Coronary artery (tissue), 2 donors: ENCODE measurements around the gene TBCK.
A peak's percentile ranks its signal among the peaks of the same experiment; 100 is the strongest.

Experiments used
- DNase-seq: peaks from one replicate; pipeline ENCODE4 v3.0.0-alpha.2; 2017; ENCODE audit warnings: low spot score
- H3K27ac ChIP-seq, 2 donors: fragments of 200-600 bp; sonication (generic); one replicate each; pipeline ENCODE4 v1.5.1; 2016 to 2019
- H3K4me3 ChIP-seq: fragments of 200-600 bp; sonication (generic); 2 replicates; pipeline ENCODE4 v1.5.1; 2016; ENCODE audit warnings: mild to moderate bottlenecking, moderate library complexity
- CTCF ChIP-seq: fragments of 200-600 bp; sonication (generic); IDR thresholded peaks from one replicate; pipeline ENCODE4 v1.5.1; 2019; ENCODE audit warnings: antibody characterized with exemption

The TBCK gene

GRCh38 chr4:106315476-106315967 lies 487 bp downstream of the TBCK start:
- TF ChIP-seq CTCF: no peak
- Histone ChIP-seq H3K4me3 (peak overlapping the region; percentile 88), H3K27ac (peak overlapping the region; percentile 86 to 96)
- DNase-seq: no peak

DNA sequence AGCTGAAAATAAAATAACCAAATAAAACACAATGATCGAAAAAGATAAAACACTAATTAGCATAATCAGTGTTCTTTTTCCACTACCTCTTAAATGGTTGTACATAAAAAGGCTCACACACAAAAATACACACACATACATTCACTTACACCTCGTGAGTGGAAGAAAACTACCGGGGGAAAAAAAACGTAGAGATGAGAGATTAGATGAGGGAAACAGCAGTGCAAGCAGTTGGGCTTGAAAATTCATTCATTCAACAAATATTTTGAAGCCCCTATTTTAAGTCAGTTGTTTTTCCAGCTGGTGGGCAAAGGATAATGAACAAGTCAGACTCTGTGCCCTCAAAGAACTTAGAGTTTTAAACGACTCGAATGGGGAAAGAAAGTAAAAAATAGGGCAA lies 1.0 kb downstream of the TBCK start:
- DNase-seq: no peak
- H3K4me3 ChIP-seq: peak overlapping the region; percentile 88
- H3K27ac ChIP-seq: peak overlapping the region in 1 of 2 donors; percentile 86
- TF ChIP-seq CTCF: no peak

- Histone ChIP-seq H3K27ac (no peak overlapping the region), H3K4me3 (no peak overlapping the region)
- TF ChIP-seq CTCF: no peak
- DNase-seq: no peak
Measured at GRCh38 chr4:106312997-106313522, 2.9 kb downstream of the TBCK start.

GRCh38 chr4:106312377-106312776 lies 3.6 kb downstream of the TBCK start:
- TF ChIP-seq CTCF: no peak
- peak overlapping the region; percentile 17 to 64 for H3K27ac ChIP-seq
- DNase-seq: no peak
- no peak overlapping the region for H3K4me3 ChIP-seq

DNA sequence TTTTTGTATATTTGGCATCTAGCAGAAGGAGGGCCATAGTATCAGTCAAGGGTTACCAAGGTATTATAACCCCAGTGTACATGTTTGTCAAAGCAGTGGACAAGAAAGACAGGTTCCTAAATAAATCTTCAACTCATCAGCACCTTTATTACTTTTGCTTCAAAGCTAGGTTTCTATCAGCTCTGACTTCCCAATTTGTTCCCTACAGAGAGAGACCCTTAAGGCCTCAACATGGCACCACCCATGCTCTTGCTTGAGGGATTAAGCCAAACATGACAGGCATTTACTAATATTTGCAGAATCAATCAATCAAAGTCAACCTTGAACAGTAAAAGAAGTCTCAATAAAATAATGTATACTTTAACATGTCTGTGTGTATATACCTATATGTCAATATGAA lies 9.4 kb downstream of the TBCK start:
- no peak for TF ChIP-seq CTCF
- no peak overlapping the region for H3K4me3 ChIP-seq
- no peak overlapping the region for H3K27ac ChIP-seq
- no peak for DNase-seq

DNA sequence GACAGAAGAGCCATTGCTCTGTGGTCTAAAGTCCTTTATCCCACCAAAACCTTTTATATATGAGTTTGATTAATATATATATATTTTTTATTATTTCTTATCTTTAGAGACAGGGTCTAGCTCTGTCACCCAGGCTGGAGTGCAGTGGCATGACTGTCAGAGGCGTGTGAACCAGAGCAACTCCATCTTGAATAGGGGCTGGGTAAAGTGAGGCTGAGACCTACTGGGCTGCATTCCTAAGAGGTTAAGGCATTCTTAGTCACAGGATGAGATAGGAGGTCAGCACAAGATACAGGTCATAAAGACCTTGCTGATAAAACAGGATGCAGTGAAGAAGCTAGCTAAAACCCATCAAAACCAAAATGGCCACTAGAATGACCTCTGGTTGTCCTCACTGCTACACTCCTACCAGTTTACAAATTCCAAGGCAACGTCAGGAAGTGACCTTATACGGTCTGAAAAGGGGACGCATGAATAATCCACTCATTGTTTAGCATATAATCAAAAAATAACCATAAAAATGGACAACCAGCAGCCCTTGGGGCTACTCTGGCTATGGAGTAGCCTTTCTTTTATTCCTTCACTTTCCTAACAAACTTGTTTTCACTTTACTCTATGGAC lies 10.5 kb downstream of the TBCK start:
- H3K27ac ChIP-seq: no peak overlapping the region
- no peak for TF ChIP-seq CTCF
- no peak overlapping the region for H3K4me3 ChIP-seq
- no peak for DNase-seq

DNA sequence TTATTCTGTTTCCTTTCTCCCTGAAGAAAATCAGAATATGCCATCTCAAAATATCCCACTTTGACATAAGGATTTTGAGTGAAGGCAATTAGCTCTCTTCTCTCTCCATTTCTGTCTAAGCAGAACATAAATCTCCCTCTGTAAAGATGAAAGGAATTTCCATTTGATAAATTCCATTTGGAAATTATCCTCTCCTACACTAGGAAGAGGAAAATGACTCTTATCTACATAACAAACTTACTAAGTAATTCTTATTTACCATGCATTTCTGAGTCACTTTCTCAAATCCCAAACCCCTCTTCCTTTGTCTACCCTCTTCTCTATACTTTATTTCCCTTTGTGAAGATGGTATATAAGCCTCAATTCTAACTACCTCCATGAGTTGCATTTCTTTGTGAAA lies 11.4 kb downstream of the TBCK start:
- H3K27ac ChIP-seq: no peak overlapping the region
- no peak overlapping the region for H3K4me3 ChIP-seq
- TF ChIP-seq CTCF: no peak
- no peak for DNase-seq
